ENCODE measurements around the gene MT2A. TPM values are rescaled to one million over a fixed set of nuclear protein-coding genes. Genes with fewer than 3 reads are reported as not detected.

Gene MT2A
- total and polyA plus RNA-seq, 2 of the 13 experiments (the other 11 are each of a cell fraction or from before 2014, with no cell fraction given): 135 to 371 TPM

- TF ChIP-seq ZSCAN25 (CRISPR knock-in tag; IDR thresholded peaks at IDR 0.05) (peak; percentile 65), CREM (IDR thresholded peaks at IDR 0.05) (no peak), CREM (CRISPR knock-in tag; IDR thresholded peaks at IDR 0.05) (no peak), KLF6 (CRISPR knock-in tag; IDR thresholded peaks at IDR 0.05) (no peak; the same call in 1 of the 2 replicates), ZNF747 (CRISPR knock-in tag; IDR thresholded peaks at IDR 0.05; ENCODE audit: borderline replicate concordance) (0 out of 2 replicates have a peak, but pooled peaks have one; percentile 20), ZNF296 (CRISPR knock-in tag; conservative IDR thresholded peaks at IDR 0.05) (no peak), ARNTL (CRISPR knock-in tag; IDR thresholded peaks at IDR 0.05) (0 out of 2 replicates have a peak, but pooled peaks have one; percentile 33), ZC3H4 (CRISPR knock-in tag; IDR thresholded peaks at IDR 0.05; ENCODE audit: borderline replicate concordance) (no peak), SRF (IDR thresholded peaks at IDR 0.05; ENCODE audit: low read depth, low read length) (no peak), IRX3 (CRISPR knock-in tag; IDR thresholded peaks at IDR 0.05; ENCODE audit: borderline replicate concordance, low read depth) (no peak), ZBTB8A (CRISPR knock-in tag; IDR thresholded peaks at IDR 0.05; ENCODE audit: borderline replicate concordance, low read depth) (no peak), ZMYM3 (CRISPR knock-in tag; IDR thresholded peaks at IDR 0.05) (no peak), HNF4G (IDR thresholded peaks at IDR 0.05; ENCODE audit: borderline replicate concordance, low read depth, low read length) (no peak), HNF4G (CRISPR knock-in tag; IDR thresholded peaks at IDR 0.05; ENCODE audit: borderline replicate concordance, low read depth) (no peak), ZNF772 (CRISPR knock-in tag; IDR thresholded peaks at IDR 0.05) (peak; percentile 43; the same call in 1 of the 2 replicates), ZZZ3 (CRISPR knock-in tag; IDR thresholded peaks at IDR 0.05; ENCODE audit: borderline replicate concordance) (no peak), NR1H2 (CRISPR knock-in tag; IDR thresholded peaks at IDR 0.05; ENCODE audit: borderline replicate concordance, low read depth) (no peak), ZNF709 (CRISPR knock-in tag; IDR thresholded peaks at IDR 0.05) (no peak), MTERF4 (CRISPR knock-in tag; IDR thresholded peaks at IDR 0.05) (no peak), ZNF33B (CRISPR knock-in tag; IDR thresholded peaks at IDR 0.05) (no peak), SRSF4 (IDR thresholded peaks at IDR 0.05; ENCODE audit: low read depth, low read length, poor library complexity, severe bottlenecking) (no peak), CERS6 (CRISPR knock-in tag; IDR thresholded peaks at IDR 0.05) (no peak)
- TF ChIP-seq, protein P1, sequence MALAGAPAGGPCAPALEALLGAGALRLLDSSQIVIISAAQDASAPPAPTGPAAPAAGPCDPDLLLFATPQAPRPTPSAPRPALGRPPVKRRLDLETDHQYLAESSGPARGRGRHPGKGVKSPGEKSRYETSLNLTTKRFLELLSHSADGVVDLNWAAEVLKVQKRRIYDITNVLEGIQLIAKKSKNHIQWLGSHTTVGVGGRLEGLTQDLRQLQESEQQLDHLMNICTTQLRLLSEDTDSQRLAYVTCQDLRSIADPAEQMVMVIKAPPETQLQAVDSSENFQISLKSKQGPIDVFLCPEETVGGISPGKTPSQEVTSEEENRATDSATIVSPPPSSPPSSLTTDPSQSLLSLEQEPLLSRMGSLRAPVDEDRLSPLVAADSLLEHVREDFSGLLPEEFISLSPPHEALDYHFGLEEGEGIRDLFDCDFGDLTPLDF (CRISPR knock-in tag; IDR thresholded peaks at IDR 0.05): no peak
- TF ChIP-seq, protein P2, sequence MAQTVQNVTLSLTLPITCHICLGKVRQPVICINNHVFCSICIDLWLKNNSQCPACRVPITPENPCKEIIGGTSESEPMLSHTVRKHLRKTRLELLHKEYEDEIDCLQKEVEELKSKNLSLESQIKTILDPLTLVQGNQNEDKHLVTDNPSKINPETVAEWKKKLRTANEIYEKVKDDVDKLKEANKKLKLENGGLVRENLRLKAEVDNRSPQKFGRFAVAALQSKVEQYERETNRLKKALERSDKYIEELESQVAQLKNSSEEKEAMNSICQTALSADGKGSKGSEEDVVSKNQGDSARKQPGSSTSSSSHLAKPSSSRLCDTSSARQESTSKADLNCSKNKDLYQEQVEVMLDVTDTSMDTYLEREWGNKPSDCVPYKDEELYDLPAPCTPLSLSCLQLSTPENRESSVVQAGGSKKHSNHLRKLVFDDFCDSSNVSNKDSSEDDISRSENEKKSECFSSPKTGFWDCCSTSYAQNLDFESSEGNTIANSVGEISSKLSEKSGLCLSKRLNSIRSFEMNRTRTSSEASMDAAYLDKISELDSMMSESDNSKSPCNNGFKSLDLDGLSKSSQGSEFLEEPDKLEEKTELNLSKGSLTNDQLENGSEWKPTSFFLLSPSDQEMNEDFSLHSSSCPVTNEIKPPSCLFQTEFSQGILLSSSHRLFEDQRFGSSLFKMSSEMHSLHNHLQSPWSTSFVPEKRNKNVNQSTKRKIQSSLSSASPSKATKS (CRISPR knock-in tag; IDR thresholded peaks at IDR 0.05): no peak
Observed at GRCh38 chr16:56610017-56610608, 1.7 kb downstream of the MT2A start (continued).
